Lung (tissue), 12 donors: ENCODE measurements around the gene AMN1. TPM values are rescaled to one million over a fixed set of nuclear protein-coding genes. Genes with fewer than 3 reads are reported as not detected.

ENCODE experiments used
- ATAC-seq: fragments of 200-7000 bp; cut with Tn5 transposase; one replicate; pipeline ENCODE4 v1.9.1; 2020; ENCODE audit warnings: moderate number of reproducible peaks; ENCODE audit not compliant: insufficient read depth, low FRiP score
- DNase-seq, 3 donors: peaks; one replicate each; pipeline ENCODE4 v3.0.0-alpha.2; 2013 to 2017
- H3K27ac ChIP-seq, 2 donors: one replicate each; pipeline ENCODE4 v1.5.1; 2013; ENCODE audit warnings: mild to moderate bottlenecking in 2 of 2, moderate library complexity in 2 of 2, control low read depth in 1 of 2, inconsistent platforms in 1 of 2, low read depth in 1 of 2, low read length in 1 of 2
- H3K27me3 ChIP-seq, 3 donors: one replicate each; pipeline ENCODE4 v1.5.1; 2013; ENCODE audit warnings: low read length in 2 of 3; ENCODE audit not compliant: control insufficient read depth in 3 of 3, insufficient read depth in 3 of 3
- H3K36me3 ChIP-seq, 4 donors: one replicate each; pipeline ENCODE4 v1.5.1; 2013; ENCODE audit warnings: low read length in 4 of 4, mild to moderate bottlenecking in 1 of 4, moderate library complexity in 1 of 4; ENCODE audit not compliant: control insufficient read depth in 4 of 4, insufficient read depth in 4 of 4
- H3K4me1 ChIP-seq, 5 donors: one replicate each; pipeline ENCODE4 v1.5.1; 2013; ENCODE audit warnings: low read length in 5 of 5, mild to moderate bottlenecking in 2 of 5, moderate library complexity in 1 of 5; ENCODE audit not compliant: control insufficient read depth in 5 of 5, insufficient read depth in 5 of 5
- H3K4me3 ChIP-seq: one replicate; pipeline ENCODE4 v1.5.1; 2013; ENCODE audit warnings: mild to moderate bottlenecking, control low read depth, moderate library complexity
- H3K9ac ChIP-seq, 2 donors: one replicate each; pipeline ENCODE4 v1.5.1; 2013; ENCODE audit warnings: low read length in 2 of 2, control low read depth in 1 of 2; ENCODE audit not compliant: insufficient read depth in 1 of 2
- H3K9me3 ChIP-seq, 4 donors: one replicate each; pipeline ENCODE4 v1.5.1; 2013; ENCODE audit warnings: low read length in 3 of 4, mild to moderate bottlenecking in 1 of 4, moderate library complexity in 1 of 4; ENCODE audit not compliant: control insufficient read depth in 4 of 4, insufficient read depth in 3 of 4
- WGBS, 2 donors: extraction: QIAGEN DNeasy Blood & Tissue Kit; methylation state at CpG; one replicate each; pipeline ENCODE4 v1.1.7; 2013; 5-methylcytosine and 5-hydroxymethylcytosine counted together
- polyA plus RNA-seq, 2 donors: library from polyadenylated mRNA; stranded (reverse); fragments of 200-250 nt; gene quantifications; one replicate each; pipeline ENCODE4 v1.2.1, GENCODE V29; 2013
- total RNA-seq, 2 donors: library from RNA; depleted of rRNA in 1 of 2; stranded (reverse); fragments of >200 nt in 1 of 2; gene quantifications; one replicate each; pipeline ENCODE4 v1.2.1, GENCODE V29; 2014 to 2021
- TF ChIP-seq, protein P1 (sequence below): IDR thresholded peaks from 2 replicates; pipeline ENCODE4 v1.5.1; 2012; ENCODE audit warnings: mild to moderate bottlenecking; ENCODE audit errors: control extremely low read depth, extremely low read depth
- donor health status: control.
- donor health status: control.
- donor health status: Bipolar disorder and iron deficiency.
- donor health status: healthy.
- donor health status: DM: yes; HTN: yes; CAD: no.

The AMN1 gene
- total and polyA plus RNA-seq, 4 donors = 5.7 to 20.0 (median 11.3) TPM

- Histone ChIP-seq H3K9me3 (no peaks in the 10 kb centered on the region), H3K36me3 (no peaks in the 10 kb centered on the region), H3K4me1 (peaks cover 0 to 3% (median 0%) of the 10 kb centered on the region in 5 donors), H3K9ac (no peak overlapping the region), H3K27ac (no peak overlapping the region), H3K27me3 (no peaks in the 10 kb centered on the region), H3K4me3 (no peak overlapping the region)
- DNase-seq = peak in 2 of 3 donors; percentile 13 to 16
- TF ChIP-seq, protein P1, sequence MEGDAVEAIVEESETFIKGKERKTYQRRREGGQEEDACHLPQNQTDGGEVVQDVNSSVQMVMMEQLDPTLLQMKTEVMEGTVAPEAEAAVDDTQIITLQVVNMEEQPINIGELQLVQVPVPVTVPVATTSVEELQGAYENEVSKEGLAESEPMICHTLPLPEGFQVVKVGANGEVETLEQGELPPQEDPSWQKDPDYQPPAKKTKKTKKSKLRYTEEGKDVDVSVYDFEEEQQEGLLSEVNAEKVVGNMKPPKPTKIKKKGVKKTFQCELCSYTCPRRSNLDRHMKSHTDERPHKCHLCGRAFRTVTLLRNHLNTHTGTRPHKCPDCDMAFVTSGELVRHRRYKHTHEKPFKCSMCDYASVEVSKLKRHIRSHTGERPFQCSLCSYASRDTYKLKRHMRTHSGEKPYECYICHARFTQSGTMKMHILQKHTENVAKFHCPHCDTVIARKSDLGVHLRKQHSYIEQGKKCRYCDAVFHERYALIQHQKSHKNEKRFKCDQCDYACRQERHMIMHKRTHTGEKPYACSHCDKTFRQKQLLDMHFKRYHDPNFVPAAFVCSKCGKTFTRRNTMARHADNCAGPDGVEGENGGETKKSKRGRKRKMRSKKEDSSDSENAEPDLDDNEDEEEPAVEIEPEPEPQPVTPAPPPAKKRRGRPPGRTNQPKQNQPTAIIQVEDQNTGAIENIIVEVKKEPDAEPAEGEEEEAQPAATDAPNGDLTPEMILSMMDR = no peak
- WGBS, 2 donors = 37 to 56% methylated on average over 5 of the region's 5 CpGs
- ATAC-seq = no peak
Measured at GRCh38 chr12:31645924-31646323, 82.9 kb downstream of the AMN1 start.

- no peak overlapping the region for H3K9ac ChIP-seq
- TF ChIP-seq, protein P1 = no peak
- DNase-seq (no peak), ATAC-seq (no peak)
- no peak overlapping the region for H3K27ac ChIP-seq
- H3K9me3 ChIP-seq = no peaks in the 10 kb centered on the region
- no peaks in the 10 kb centered on the region for H3K4me1 ChIP-seq
- no peaks in the 10 kb centered on the region for H3K27me3 ChIP-seq
- H3K4me3 ChIP-seq = no peak overlapping the region
- 82 to 85% methylated on average over 8 of the region's 8 CpGs for WGBS, 2 donors
- H3K36me3 ChIP-seq = no peaks in the 10 kb centered on the region
Measured at GRCh38 chr12:31644536-31644935, 84.3 kb downstream of the AMN1 start.

DNA sequence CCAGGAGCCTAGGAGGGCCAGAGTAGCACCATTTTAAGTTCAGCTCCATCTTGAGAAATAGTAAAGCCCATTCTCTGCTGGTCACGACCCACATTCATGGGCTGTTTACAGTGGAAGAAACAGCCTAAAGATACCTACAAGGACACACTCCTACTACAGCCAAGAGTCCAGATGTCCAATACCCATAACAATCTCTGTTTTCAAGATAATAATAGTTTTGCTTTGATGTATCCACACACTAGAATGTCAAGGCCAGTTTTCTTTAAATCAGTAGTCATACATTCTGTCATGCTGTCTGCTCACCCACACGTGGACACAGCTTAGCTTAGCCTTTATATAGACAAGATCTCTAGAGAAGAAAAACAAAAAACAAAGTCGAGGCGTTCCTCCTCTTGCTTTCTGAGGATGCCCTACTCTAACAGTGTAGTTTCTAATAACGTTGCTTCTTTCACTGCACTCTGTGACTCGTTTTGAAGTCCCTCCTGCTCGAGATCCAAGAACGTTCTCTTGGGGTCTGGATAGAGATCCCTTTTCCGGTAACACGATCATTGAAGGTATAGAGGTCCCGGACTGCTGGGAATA is 87.2 kb downstream of the AMN1 start:
- 75 to 86% methylated on average over 11 of the region's 11 CpGs for WGBS, 2 donors
- H3K27ac ChIP-seq = no peak overlapping the region
- no peak overlapping the region for H3K9ac ChIP-seq
- H3K27me3 ChIP-seq = no peaks in the 10 kb centered on the region
- no peaks in the 10 kb centered on the region for H3K4me1 ChIP-seq
- H3K4me3 ChIP-seq = no peak overlapping the region
- TF ChIP-seq, protein P1 = no peak
- no peak for ATAC-seq
- DNase-seq = no peak
- H3K36me3 ChIP-seq = no peaks in the 10 kb centered on the region
- no peaks in the 10 kb centered on the region for H3K9me3 ChIP-seq

DNA sequence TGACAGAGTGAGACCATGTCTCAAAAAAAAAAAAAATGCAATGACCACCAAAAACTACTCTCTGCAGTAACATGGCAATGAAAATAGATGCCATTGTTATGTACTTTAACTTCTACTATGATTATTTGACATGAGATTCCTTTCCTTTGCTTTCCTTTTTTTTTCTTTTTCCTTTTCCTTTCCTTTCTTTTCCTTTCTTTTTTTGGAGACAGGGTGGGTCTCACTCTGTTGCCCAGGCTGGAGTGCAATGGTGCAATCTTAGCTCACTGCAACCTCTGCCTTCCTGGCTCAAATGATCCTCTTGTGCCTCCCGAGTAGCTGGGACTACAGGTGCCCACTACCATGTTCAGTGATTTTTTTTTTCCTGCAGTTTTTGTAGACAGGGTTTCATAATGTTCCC is 94.2 kb downstream of the AMN1 start:
- H3K36me3 ChIP-seq = no peaks in the 10 kb centered on the region
- TF ChIP-seq, protein P1 = no peak
- 63 to 81% methylated on average over 1 of the region's 1 CpG for WGBS, 2 donors
- H3K9me3 ChIP-seq = no peaks in the 10 kb centered on the region
- no peaks in the 10 kb centered on the region for H3K27me3 ChIP-seq
- H3K4me3 ChIP-seq = no peak overlapping the region
- H3K4me1 ChIP-seq = peaks cover 0 to 7% (median 0%) of the 10 kb centered on the region in 5 donors
- no peak overlapping the region for H3K9ac ChIP-seq
- no peak for DNase-seq
- ATAC-seq = no peak
- H3K27ac ChIP-seq = no peak overlapping the region
